Hematopoietic multipotent progenitor cell treated with erythropoietin and hydrocortisone succinate and interleukin-3 and kit ligand, for 4 days (in vitro differentiated cells): Measurements from ENCODE around the gene NEK9.
"Not testable (repeated sequence)": the region's sequence is repeated elsewhere in the genome, so short reads cannot be mapped to it uniquely, and the experiment has no call there.

Experiments used
- DNase-seq: peaks from one replicate; pipeline ENCODE4 v3.0.0-alpha.2; 2015

NEK9 gene

DNA sequence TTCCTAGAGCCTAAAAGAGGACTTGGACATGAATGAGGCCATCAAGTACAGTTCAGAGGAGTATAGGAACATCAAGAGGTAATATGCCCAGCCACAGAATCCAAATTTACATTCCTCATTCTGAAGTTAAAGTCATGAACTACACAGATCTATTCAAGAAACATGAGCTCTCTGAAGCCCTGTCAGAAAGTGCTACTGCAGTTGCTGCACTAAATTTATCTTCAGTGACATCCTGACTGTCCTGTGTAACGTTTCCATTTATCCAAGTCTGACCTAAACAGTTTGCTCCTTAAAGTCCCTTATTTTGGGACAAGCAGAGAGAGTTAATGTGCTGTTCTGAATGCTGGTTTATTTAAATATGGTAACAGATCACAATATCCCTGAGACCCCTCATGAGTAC lies 28.2 kb downstream of the NEK9 start:
- DNase-seq, result no peak

DNA sequence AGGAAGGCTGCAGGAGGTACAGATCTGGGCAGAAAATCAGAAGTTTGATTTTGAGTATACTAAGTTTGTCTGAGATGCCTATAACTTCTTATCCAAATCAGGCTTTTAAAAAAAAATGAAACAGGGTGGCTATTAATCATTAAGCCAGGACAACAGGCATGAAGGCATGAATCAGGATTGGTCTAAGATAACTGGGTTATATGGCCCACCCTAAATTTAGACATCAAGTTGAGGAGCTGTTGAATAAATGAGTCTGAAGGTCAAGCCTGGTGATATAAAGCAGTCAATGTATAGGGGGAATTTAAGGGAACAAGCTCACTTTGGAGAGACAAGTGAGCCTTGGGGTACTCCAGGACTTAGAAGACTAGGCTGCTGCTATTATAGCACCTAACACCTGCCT lies 28.6 kb downstream of the NEK9 start:
- no peak for DNase-seq

DNA sequence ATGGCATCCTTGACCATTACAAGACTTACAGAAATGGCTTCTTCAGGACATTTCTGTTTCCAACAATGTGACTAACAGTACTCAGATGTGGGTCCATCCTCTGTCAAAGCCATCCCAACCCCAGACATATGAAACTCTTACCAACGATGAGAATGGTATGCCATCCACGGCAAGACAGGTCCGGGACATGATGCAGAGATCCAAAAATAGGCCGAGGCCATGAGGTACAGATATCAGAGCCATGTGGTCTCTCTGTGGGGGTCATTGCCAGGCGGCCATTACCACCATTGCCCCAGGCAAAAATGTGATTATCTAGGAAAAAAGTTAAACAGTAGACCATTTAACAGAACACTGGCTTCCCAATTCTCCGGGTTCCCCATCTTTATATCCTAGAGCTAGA lies 29.9 kb downstream of the NEK9 start:
- no peak for DNase-seq

DNA sequence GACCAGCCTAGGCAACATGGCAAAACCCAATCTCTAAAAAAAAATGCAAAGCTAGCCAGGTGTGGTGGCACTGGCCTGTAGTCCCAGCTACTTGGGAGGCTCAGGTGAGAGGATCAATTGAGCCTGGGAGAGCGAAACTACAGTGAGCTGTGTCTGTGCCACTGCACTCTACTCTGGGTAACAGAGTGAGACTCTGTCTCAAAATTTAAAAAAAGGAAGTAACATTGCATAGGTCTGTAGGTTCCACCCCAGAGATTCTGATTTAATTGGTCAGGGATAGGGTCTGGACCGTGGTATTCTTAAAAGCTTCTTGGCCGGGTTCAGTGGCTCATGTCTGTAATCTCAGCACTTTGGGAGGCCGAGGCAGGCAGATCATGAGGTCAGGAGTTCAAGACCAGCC lies 31.2 kb downstream of the NEK9 start:
- DNase-seq, result no peak

DNA sequence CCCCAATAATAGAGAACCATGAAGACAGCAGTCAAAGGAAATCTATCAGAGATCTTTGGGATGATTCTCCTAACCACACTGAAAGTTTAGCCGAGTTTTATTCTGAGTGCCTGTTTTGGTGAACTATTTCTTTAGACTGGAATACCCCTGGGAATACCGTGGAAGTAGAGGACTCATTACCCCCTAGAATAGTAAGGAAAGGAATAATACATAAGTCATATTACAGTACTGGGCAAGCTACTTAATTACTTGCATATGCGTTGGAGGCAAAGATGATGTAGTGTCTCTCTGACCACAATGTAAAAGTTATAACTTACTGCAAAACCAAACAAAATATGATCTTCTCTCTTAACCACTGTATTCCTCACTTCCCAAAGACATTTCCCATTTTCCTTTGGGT lies 32.0 kb downstream of the NEK9 start:
- DNase-seq, result no peak

DNA sequence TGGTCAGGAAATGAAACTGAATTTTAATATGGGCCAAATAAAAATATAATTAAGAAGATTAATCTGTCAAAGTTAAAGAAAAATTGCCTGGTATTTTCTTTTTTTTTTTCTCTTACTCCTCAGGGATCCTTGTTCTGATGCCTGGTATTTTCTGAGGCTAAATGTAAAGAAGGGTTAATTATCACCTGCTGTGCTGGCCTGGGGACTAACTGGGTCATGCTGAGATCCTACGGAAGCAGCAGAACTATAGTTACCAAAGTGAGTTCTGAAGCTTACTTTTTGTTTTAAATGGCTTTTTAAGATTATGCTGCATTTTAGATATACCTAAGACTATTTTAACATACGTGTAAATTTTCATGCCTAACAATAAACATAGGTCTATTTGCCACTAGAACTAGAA lies 34.1 kb downstream of the NEK9 start:
- no peak for DNase-seq

DNA sequence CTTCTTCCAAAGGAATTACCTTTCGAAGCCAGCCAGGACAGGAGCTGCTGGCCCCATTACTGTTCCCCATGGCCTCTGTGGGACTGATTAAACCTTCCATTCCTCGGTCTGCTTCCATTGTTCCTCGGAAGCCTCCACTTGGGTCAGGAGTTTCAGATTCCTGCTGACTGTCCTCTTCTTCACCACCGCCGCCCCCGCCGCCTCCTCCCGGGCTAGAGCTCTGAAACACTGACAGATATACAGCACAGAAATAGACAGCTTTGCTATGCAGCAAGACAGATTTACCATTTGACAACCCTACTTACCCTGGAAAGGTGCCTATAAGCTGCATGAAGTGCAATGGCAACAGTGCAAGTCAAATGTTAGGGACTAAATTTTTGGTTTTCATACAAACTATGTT lies 35.6 kb downstream of the NEK9 start:
- no peak for DNase-seq

DNA sequence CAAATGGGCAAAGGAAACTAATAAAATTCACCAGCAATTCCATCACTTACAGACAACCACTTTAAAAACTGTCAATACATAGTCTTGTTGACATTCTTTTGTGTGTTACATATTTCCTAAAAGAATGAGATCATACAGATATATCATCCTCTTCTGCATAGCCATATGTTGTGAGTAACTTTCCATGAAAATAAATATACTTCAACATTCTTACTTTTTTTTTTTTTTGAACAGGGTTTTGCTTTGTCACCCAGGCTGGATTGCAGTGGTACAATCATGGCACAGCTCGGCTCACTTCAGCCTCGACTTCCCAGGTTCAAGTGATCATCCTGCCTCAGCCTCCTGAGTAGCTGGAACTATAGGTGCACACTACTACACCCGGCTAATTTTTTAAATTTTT lies 36.5 kb downstream of the NEK9 start:
- no peak for DNase-seq

DNA sequence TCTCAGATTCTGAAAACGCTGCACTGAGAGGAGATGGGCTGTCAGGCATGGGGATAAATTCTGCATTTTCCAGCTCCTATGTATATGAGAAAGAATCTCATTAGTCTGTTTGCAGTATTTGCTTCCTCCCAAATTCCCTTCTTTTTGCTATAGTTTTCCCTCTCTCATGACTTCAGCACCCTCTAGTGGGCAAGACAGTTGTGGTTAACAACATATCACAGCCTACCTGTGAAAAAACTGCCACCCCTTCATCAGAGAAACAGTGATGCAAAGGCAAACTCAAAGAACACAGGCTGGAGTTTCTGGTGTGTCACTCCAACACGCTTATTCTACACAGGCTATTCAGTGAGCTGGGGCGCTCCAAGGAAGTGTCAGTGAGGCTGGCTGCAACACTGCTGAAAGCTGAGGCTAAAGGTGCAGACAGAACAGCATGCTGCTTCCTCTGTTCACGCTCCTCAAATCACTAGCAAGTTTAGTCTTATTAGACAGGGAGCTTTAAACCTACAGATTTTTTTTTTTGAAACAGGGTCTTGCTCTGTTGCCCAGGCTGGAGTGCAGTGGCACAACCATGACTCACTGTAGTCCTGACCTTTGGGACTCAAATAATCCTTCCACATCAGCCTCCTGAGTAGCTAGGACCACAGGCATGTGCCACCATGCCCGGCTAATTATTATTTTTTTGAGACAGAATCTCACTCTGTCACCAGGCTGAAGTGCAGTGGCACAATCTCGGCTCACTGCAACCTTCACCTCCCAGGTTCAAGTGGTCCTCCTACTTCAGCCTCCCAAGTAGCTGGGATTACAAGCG lies 38.1 kb downstream of the NEK9 start:
- peak; percentile 78 for DNase-seq

DNA sequence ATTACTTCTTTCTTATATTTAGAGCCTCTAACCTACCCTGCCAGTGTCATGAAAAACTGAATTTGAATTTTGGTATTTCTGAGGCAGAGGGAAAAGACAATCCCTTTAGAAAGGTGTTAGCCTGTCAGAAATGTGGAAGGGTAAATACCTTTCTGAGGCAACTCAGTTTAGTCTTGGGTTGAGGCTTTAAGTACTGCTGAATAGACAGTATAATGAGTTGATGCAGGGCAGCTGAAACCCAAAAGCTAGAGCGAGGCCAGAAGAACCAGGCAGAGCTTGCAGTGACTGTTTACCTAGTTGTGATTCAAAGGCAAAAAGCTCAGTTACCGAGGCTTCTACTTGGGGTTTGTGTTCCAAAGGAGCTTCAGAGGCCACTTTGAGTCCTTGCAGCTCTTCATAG lies 38.7 kb downstream of the NEK9 start:
- no peak for DNase-seq

DNA sequence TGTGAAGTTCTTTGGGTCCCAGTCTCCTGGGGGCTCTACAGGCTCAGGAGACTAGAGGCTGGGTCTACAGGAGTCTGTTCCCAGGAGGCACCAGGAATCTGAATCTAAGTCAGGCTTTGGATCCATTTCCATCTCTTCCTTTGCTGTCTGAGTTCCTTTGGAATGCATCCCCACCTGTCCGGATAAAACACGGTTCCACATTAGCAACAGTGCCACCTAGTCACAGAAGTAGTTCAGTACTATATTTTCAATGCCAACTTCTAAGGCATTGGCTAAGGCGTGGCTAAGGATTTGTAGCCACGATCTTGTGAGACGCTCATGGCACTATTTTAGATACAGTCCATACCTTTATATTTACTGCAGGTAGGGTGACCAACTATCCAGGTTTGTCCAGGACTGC lies 42.3 kb downstream of the NEK9 start:
- no peak for DNase-seq

DNA sequence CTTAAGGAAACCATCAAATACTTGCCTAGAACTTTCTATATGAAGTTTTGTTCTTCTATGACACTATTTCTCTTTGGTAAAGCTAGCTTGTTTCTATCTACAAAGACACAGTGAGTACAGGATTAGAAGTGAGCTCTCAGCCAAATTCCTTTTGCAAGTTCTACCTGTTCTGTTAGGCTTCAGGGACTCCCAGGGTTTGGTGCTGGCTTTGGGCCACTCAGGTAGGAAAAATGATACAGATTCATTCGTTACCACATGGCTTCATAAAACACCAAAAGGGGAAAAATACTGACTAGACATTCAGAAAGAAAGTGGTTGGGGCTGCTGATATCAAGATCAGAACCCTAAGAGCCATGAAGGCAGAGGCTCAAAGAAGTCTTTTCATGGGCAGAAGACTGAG lies 43.6 kb downstream of the NEK9 start:
- DNase-seq, result no peak

DNA sequence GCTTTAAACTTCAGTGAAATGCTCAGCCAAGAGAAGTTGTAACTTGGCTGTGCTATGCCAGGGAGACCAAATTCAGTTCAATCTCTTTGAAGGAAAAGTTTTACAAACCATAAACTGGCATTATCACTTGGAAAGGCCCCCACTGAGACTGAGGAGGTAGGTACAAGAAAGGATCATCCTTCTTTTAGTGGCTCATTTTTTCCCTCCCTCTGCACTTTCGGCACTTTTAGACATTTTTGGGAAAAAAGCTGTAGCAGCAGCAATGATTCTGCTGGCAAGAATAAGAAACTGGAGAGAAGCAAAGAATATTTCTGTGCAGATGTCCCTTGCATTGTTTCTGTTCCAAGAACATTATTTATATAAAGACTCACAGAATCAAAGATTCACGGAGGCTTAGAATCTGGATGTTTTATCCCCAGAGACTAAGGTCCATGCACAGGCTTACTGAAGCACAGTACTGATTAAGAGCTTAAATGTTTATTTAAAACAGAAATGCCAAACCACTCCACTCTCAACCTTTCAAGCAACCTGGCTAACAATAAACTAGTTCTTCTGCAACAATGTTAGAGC lies 45.1 kb downstream of the NEK9 start:
- DNase-seq, result no peak

DNA sequence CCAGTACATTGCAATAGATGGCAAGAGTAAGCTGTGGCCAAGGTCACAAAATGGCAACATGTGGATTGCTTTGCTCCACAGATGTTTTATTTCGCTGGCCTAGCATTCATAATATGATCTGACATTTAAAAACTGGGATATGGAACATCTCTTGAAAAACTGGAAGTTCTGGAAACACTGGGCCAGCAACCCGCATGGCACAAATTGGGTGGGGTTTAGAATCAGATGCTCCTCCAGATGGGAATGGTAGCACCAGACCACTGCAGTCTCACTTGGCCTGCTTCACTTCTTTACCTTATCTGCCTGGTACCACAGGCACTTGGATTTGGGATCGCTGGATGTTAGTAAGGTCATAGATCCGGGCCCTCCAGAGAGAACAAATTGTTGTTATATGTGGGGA lies 47.3 kb downstream of the NEK9 start:
- DNase-seq, result no peak

DNA sequence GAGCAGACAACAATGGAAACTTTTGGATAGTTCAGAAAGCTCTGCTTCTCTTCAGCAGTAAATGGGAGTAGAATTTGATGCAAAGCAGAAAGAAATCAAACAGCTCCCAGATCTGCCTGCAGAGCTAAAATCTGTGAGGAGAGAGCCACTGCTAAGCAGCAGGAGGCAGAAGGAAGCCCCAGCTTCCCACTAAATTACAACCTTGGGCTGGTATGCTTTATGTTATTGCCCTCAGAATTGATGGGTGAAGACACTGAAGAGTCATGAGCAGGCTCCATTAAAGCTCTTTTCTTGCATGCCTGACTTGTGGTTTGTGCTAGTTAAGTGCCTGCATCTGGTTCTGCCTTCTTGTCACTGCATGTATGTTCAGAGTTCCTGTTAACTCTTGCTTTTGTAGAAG lies 49.1 kb downstream of the NEK9 start:
- DNase-seq, result no peak

DNA sequence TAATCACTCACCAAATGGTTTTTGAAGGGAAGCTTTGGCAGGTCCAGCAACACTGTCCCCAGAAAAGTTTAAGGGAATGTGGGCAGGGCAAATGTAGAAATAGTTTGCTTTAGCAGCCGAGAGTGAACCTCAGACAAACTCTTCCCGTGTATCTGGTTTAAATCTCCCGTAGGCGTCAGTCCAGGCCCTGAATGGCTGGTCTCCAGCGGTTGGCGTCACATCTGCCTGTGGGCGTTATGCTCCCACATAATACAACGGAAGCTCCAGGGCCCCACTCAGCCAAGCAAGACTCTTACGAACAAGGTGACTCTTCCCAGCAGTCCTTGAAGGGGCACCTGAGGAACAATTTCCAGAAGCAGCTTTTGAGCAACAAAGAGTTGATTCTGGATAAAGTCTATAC lies 56.5 kb downstream of the NEK9 start:
- DNase-seq, result no peak

DNA sequence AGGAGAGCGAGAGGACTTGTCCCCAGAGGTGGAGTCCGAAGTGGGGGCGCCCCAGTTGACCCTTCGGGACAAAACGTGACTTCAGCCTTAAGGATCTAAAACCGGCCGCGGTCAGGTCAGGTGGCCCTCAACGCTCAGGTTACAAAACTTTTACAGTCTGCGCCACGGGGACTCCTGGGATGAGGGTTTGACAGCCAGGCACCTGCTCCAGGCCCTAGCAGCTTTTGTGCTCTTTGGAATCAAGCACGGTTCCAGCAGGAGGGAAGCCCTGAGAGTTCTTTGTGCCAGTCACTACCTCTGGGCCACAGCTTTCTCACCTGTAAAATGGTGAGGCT lies 57.1 kb downstream of the NEK9 start:
- DNase-seq, result no peak

DNA sequence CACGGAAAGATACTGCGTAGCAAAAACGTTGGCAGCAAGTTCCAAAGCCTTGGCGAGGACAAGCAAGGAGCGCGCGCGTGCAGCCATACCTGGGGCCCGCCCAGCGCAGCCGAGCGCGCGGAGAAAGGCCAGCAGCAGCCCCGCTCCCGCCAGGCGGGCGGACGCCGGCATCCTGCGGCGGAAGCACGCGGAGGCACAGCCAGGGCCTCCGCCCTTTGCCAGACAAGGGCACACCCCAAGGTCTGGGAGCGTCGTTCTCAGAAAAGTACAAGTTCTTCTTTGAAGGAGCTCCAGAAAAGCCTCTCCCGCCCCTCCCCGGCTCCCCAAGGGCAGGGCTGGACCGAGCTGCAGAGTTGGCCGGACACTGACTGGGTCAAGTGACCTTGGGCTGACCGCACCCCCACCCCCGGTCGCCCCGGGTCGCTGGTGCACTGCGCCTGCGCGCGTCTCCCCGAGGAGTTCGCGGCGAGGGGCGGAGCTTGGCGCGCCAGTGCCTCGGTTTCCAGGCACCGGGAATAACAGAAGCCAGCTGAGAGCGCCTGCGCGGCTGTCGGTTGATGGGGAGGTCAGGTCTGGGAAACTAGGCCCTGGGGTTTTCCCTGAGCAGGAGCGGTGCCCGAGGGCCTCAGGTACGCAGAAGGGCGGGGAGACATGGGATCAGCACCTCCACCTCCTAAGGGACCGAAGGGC lies 57.6 kb downstream of the NEK9 start, which contains the start of gene ZC2HC1C:
ZC2HC1C (plus strand) TSS at position 521 of the 690 bp plus-strand sequence. CDS start 933 bp downstream, outside the sequence.
- DNase-seq, result peak; percentile 92

DNA sequence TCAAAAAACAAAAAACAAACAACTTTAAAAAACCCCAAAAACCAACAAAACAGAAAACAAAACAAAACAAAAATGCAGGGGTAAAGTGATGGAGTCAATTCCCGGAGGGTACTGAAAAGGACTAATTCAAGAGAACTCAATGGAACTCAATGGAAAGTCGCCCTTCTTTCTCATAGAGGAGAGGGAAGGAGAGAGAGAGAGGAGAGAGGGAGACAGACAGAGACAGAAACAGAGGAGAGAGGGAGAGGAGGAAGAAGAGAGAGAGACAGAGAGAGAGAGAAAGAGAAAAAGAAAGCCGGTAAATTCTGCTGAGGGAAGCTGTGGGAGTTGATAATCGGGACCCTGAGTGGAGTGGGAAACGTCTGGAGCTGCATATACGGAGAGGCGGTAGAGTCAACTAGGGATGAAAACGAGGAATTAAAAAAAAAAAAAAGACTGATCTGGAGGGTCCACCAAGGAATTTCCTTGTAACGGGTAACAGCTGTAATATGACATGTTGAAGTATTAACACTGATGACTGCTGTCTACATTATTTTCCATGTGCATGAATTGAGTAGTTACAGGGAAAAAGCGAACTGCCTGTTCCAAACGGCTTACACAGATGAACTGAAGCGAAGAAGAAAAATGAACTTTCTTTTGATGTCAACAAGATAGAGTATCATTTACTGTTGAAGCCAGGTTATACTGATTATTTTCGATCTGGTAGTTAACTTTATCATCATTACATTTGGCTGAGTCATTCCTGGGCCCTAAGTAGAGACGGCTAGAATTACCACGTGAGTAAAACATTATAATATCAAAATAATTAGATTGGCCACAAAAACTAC lies 58.3 kb downstream of the NEK9 start:
- peak; percentile 19 for DNase-seq

DNA sequence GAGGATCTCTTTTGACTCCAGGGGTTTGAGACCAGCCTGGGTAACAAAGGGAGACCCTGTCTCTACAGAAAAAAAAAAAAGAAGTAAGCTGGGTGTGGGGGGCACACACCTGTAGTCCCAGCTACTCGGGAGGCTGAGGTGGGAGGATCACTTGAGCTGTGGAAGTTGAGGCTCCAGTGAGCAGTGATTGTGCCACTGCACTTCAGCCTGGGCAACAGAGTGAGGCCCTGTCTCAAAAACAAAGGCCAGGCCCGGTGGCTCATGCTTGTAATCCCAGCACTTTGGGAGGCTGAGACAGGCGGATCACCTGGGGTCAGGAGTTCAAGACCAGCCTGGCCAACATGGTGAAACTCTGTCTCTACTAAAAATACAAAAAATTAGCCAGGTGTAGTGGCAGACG lies 59.1 kb downstream of the NEK9 start:
- DNase-seq, result not testable (repeated sequence)

DNA sequence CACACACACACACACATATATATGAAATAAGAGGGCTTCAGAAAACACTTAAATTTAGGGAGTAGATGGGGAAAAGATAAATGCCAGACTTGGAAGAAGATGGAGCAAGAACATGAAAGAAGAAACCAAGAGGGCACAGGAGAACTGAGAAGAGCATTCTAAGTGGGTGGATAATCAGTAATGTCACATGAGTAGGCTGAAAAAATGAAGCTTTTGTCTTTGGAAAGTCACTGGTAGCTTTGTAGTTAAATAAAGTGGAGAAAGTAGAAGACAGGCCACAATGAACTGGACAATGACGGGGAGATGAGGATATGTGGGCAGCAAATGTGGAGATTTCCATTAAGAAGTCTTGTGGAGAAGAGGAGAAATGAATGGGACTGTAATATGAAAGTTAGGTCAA lies 59.6 kb downstream of the NEK9 start:
- DNase-seq, result no peak

DNA sequence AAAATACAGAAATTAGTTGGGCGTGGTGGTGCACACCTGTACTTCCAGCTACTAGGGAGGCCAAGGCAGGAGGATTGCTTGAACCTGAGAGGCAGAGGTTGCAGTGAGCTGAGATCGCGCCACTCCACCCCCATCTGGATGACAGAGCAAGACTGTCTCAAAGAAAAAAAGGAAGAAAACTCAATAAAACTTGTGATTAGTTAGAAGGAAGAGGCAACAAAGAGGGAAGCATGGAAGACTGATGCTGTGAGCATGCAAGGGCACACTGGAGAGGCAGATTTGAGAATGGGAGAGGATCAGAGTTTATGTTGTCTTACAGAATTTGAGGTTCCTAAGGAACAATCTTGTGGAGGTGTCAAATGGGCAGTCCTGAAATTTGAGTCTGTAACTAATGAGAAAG lies 60.2 kb downstream of the NEK9 start:
- DNase-seq, result no peak

DNA sequence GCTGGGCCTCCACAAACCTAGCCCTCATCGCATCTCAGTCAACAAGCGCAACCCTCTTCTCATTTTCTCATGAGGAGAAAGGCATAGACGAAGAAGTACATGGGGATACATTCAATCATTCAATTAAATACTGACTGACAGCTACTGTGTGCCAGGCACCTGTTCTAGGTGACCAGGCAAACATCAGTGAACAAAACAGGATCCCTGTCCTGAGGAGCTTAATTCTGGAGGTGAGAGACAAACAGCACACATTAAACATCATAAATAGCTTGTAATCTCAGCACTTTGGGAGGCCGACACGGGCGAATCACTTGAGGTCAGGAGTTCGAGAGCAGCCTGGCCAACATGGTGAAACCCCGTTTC lies 62.7 kb downstream of the NEK9 start:
- DNase-seq, result no peak
